NCI-H748 treated with DMSO at 0.1 percent for 48 hours (cell line): ENCODE measurements around the gene SNX15.
"Not testable (repeated sequence)": the region's sequence is repeated elsewhere in the genome, so short reads cannot be mapped to it uniquely, and the experiment has no call there.

ENCODE experiments used
- DNase-seq: peaks from one replicate; lab custom pipeline; 2025; lab: John Stamatoyannopoulos, UW

SNX15 gene, protein sequence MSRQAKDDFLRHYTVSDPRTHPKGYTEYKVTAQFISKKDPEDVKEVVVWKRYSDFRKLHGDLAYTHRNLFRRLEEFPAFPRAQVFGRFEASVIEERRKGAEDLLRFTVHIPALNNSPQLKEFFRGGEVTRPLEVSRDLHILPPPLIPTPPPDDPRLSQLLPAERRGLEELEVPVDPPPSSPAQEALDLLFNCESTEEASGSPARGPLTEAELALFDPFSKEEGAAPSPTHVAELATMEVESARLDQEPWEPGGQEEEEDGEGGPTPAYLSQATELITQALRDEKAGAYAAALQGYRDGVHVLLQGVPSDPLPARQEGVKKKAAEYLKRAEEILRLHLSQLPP

DNA sequence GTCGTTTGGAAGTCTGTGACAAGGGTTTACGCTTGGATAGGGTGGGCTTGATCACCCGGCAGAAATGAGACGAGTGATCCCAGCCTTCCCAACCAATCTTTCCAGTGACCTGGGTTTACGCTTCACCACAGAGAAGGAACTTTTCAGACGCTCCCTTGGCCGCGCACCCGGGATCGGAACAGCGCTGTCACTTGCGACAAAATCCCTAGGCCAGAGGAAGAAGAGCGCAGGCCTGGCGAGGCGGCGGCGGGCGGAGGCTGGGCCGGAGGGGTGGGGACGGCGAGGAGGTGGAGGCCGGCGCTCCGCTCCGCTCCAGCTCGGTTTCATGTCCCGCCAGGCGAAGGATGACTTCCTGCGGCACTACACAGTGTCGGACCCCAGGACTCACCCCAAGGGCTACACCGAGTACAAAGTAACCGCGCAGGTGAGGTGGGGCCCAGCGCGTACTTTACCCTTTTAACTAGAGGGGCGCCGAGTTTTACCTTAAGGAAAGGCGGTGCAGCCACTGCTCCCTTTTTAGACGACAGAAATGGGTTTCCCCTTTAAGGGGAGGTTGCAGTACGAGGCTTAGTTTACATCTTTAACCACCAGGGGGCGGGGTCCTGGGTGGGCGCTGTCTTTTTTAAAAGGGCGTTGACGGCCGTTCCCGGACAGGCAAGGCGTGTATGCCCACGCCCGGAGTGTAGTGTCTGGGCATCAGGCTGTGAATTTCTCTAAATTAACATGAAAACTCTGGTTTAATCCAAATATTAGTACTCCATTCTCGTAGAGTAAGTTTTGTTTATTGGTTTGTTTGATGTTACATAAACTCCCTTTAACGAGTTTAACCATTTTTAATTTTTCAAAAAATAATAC lies at the start of gene SNX15:
TSS of gene SNX15 (plus strand) at position 227 of the 855 bp plus-strand sequence. CDS start at position 326, 99 bp downstream.
- peak; percentile 94 for DNase-seq

DNA sequence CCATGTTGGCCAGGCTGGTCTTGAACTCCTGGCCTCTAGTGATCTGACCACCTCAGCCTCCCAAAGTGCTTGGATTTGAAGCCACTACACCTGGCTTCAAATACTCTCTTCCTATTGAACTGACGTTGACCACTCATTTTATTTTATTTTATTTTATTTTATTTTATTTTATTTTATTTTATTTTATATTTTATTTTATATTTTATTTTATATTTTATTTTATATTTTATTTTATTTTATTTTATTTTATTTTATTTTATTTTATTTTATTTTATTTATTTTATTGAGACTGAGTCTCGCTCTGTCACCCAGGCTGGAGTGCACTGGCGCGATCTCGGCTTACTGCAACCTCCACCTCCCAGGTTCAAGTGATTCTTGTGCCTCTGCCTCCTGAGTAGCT lies 43.9 kb upstream of the SNX15 start:
- not testable (repeated sequence) for DNase-seq

DNA sequence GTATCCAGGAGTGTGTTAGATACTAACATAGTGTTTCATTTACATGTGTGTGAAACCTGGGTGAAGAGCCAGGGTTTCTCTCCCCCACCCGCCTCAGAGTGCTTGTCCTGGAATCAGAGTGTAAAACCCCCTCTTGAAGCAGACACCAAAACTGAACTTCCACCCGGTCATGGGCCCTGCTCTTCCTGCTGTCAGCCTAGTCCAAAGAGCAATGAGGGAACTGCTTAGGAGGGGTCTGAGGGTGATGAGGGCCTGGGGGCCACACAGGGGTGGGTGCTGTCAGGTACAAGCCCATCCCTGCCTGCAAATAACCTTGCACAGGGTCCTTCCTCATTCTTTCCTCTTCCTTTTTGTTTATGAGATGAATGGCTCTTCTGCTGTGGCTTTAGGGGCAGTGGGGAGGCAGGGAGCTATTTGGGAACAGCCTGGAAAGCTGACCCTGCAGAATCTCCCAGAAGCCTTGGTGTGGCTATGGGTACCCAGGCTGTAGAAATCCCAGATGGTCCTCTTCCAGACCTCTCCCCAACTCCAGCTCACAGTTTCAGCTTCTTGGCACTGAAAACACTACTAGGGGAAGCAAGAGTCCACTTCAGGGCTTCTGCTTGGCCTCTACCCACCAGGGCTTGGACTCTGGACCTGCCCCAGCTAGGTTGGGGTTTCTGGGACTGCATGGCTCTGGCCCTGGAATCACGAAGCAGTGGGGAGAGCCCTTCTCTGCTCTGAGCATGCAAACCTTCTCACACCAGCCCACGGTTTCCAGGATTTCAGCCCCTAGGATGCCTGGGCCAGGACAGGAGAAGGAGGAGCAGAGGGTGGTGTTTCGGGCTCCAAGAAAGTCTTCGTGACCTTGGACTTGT lies 39.0 kb upstream of the SNX15 start:
- no peak for DNase-seq

DNA sequence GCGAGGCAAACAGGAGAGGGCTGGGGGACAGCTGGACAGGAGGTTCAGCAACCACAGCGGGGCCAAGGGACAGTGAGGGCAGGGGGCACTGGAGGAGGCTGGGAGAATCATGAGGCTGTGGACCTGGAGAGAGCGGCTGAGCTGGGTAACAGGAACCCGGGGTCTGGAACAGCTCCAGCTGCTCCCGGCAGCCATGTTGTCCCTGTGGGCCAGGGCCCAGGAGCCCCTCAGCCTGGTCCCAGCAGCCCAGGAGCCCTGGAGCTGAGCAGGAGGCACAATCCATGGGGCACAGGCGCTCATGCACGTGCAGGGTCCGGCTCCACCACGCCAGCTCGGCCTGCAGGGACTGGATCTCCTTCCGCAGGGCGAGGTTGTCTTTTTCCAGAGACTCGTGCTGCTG lies 37.8 kb upstream of the SNX15 start:
- DNase-seq, result no peak

DNA sequence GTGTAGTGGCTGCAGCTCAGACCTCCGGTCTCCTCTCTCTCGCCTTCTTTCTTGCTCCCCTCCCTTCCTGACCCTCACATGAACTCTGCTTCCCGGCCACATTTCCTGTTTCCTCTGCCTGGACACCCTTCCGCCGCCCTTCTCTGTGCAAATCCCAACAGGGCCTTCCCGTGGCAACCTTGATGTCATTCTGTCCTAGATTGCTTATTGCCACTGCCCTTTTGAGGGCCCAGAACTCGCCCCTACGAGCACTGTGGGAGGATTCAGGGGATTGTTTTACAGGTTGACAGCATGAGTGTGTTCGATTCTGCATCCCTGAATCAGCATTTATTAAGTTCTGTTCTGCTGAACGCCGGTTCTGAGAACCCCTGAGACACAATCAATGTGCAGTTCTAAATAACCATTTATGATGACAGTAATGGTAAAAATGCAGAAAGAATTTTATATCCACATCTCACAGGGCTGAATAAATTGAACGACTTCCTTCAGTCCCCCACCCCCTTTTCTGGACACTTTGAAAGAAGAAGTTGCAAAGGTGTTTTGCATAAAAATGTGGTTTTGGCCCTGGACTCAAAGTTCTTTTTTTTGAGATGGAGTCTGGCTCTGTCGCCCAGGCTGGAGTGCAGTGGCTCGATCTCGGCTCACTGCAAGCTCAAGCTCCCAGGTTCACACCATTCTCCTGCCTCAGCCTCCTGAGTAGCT lies 36.9 kb upstream of the SNX15 start:
- DNase-seq, result no peak

DNA sequence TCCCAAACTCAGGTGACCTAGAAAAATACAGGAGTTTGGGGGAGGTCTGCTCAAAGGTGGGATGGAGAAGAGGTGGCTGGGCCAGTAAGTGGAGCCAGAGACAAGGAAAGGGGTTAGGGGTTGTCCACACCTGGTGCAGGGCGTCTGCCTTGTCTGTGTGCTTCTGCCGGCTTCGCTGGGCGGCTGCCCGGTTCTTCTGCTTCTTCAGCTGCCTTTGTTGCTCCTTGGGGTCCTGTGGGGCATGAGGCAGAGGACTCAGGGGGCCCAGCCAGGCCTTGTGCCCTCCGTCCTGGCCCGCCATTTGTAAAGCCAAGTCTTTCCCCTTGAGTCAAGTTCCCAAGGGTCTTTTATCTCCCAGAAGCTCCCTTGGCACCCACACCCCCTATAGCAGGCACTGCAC lies 32.9 kb upstream of the SNX15 start:
- DNase-seq, result no peak

DNA sequence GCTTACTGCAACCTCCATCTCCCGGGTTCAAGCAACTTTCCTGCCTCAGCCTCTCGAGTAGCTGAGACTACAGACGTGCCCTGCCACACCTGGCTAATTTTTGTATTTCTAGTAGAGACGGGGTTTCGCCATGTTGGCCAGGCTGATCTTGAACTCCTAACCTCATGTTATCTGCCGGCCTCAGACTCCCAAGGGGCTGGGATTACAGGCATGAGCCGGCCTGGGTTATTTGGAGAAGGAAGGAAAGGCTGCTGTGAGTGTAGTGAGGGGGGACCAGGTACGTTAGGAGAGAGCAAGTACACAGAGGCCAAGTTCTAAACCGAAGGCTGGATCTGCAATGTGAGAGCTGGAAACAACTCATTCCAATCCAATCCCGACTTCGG lies 30.9 kb upstream of the SNX15 start:
- no peak for DNase-seq

DNA sequence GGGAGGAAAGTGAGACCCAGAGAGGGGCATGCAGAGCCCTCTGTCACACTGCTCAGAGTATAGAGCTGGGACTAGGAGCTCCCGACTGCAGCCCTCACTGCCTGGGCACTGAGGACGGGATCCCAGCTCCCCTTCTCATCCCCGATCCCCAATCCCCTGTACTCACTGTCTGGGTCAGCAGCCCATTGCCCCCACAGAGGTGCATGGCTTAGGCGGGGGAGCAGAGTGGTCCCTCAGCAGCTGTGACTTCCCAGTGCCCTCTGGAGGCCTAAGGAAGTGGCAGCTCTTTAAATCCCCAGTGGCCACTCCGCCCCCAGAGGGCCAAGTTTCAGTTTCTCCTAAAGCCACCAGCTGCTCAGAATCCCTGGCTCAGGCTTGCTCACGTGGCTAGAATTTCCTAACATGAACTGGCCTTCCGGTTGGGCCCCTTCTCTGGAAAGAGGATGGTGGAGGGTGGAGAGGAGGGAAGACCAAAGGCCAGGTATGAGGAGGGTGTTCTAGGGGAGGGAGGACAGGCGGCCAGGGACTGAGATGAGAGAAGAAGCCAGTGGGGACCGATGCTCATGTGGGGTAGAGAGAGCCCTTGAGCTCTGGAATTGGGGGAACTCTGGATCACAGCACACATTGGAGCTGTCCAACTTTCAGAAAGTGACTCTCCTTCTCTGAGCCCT lies 30.4 kb upstream of the SNX15 start, which contains the start of gene BATF2:
TSS of gene BATF2 (minus strand) at position 262 of the 671 bp plus-strand sequence. CDS start at position 205, 57 bp downstream.
- DNase-seq, result no peak

DNA sequence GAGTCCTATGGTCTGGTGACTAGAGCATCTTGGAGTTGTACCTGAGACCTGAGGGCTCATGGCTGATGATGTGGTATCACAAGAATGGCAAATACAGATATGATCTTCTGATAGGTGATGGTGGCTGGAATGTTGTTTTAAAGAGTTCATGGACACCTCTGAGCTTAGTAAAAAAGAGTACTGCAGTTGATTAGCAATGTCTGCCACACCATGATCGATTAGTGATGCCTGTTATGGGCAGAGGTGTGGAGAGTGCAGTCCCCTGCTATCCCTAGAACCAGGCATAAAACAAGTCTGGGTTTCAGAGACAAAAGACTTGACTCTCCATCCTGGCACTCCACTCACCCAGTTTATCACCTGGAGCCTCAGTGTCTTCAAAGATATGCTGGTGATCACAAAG lies 29.1 kb upstream of the SNX15 start:
- no peak for DNase-seq

DNA sequence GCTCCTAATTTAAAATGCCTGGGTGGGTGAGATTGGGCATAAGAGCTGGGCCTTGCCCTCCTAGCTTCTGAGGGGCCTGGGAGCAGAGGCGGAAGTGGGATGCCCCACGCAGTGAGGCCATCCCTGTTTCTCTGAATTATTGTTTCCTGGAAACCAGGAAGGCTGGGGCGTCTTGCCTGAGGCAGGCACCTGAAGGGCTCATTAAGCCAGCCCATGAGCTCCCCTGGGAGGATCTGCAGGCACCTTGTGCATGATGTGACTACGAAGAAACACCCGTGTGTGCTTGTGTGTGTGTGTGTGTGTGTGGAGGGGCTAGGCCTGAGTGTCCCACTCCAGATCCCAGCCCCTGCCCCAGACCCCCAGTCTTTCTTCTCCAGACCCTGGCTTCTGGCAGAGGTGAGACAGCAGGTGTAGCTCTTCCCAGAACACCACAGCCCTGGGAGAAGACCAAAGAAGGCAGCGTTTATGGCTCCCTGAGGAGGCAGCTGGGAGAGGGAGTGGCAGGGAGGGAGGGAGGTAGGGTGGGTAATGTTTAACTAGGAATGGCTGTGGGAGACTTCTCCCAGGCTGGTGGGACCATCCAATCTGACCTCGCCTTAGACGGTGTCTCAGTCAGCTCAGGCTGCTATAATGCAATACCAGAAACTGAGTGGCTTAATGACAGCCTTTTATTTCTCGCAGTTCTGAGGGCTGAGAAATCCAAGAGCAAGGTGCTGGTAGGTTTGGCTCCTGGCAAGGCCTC lies 28.4 kb upstream of the SNX15 start:
- no peak for DNase-seq

DNA sequence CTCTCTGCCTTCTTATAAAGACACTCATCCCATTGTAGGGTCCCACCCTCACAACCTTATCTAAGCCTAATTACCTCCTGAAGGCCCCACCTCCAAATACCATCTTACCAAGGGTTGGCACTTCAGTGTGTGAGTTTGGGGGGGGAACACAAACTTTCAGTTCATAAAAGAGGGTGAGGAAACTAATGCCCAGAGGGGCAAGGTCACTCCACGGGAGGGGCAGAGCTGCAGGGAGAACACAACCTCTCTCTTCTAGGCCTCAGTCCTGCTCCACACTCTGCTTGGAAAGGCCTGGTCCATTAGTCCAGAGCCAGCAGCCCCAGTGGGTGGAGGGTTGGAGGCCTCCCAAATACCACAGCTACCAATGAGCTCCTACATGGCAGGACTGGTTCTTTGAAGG lies 27.8 kb upstream of the SNX15 start:
- no peak for DNase-seq

DNA sequence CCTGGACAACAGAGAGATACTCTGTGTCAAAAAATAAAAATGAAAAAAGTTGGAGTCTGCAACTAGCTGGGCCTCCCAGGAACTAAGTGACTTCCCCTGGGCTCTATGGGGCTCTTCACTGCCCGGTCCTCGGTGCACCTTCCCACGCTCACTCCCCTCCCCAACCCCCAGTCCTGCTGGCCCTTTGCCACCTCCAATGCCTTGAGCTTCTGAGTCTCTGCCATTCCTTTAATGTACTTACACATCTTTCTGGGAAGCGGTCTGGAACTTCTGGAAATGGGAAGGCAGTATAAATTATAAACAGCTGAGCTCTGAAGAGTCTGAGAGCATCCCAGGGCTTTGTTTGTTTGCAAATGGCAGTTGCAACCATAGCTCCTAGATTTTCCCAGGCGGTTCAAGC lies 24.5 kb upstream of the SNX15 start:
- DNase-seq, result no peak

DNA sequence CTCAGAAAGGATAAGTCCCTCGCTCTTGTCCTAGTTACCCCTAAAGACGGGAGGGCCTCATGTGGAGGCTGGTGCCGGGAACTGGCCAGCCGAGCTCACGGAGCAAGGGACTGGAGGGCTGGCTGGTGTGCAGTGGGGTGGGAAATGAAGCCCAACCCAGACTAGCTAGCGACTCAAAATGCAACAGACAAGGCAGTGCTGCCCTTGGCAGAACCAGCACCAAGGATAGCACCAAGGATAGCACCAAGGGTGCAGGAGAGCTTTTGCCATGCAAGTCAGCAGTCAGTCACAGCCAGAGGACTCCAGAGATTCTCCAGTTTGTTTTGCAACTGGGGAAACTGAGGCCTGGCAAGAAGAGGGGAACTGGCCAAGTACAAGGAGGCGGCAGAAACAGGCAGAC lies 24.0 kb upstream of the SNX15 start:
- DNase-seq, result no peak

DNA sequence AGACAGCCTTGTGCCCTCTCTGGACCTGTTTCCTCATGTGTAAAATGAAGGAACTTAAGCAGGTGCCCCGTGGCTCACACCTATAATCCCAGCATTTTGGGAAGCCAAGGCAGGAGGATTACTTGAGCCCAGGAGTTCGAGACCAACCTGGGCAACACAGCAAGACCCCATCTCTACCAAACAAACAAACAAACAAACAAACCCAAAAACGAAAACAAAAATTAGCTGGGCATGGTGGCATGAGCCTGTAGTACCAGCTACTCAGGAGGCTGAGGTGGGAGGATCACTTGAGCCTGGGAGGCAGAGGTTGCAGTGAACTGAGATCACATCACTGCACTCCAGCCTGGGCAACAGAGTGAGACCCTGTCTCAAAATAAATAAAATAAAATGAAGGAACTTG lies 23.3 kb upstream of the SNX15 start:
- not testable (repeated sequence) for DNase-seq

DNA sequence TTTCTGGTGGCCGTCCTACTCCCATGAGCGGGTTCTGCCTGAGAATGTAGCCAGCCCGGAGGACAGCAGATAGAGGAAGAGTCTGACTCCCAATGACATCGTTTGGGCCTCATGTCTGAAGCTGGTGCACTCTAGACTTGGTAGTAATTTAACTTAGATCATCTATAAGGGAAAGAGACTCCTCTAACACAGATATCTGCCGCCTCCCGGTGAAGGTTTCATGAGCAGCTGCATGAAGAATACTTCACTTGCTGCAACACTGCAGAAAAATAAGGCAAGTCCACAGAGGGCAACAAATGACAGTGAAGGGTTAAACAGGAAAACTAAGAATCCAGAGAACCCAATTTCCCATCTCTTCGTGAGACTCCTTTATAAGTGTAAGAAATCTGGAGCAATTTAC lies 19.2 kb upstream of the SNX15 start:
- no peak for DNase-seq

DNA sequence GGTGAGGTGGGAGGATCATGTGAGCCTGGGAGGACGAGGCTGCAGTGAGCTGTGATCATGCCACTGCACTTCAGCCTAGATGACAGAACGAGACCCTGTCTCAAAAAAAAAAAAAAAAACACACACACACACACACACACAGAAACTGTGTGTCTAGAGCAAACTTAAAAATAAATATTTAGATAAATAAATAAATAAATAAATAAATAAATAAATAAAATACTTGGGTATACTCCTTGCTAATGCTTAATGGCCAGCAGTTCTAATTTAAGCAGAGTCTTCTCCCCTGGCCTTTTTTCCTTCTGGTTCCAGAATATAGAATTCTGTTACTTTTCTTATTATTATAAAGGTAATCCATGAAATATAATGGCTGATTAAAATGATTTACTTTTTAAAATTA lies 18.4 kb upstream of the SNX15 start:
- DNase-seq, result no peak

DNA sequence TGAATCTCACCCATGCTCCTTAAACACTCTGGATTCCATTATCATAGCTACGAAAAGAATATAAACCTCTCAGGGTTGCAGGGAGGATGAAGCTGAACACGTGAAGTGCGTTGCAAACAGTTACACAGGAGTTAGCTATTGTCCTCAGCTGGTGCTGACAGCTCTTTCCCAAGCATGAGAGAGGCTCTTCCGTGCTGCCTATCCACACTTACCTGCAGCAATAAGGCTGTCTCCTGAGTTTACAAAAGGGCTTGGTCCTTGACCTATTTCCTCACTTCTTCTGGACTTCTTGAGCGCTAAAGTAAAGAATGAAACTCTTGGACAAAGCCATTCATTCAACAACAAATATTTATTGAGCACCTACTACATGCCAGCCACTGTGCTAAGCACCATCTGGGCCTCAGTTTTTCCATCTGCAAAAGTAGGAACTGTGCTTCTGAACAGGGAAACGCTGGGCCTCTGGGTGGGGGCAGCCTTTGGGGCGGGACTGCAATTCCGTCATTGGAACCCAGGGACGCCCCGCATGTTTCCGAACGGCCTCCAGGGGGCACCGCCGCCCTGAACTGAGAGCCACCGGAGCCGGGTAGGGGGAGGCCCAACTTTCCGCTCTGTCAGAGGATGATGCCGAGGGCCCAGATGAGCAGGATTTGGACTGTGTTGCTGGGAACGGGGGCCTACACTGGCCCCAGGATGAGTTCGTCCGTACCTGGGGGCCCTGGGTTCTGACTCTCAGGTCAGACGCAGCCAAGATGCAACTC lies 13.9 kb upstream of the SNX15 start:
- peak; percentile 64 for DNase-seq

DNA sequence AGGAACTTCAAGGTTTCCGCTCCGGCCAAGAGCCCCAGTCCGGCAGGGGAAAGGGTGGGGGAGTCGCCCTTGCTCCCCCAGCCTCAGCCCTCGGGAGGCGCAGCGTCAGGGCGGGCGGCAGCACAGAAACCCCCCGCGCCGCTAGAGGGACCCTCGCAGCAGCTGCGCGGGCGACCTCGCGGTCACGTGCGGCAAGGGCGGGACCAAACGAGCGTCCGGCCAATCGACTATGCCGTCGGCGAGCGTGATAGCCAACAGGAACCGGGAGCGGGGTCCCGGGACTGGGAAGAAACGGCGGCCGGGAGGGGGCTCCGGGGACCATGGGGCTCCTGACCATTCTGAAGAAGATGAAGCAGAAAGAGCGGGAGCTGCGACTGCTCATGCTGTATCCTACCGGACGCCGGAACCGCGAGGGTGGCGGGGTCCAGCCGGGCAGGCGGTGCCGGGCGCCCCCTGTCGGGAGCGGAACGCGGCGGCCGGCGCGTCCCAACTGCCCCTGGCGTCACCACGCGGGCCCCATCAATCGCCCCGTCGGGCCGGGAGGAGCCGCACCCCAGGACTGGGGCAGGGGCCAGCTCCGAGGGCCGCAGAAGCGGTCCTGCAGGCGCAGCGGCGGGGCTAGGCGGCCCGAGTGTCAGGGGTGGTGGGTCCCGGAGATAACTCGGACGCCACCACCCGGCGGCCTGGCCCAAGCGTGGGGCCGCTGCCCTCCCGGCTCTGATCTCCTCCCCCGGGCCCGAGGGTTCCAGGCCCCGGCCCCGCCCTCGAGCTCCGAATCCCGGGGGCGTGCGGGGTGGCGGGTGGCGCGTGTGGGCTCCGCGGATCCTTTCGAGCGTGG lies 13.1 kb upstream of the SNX15 start, which contains the start of gene ARL2:
TSS of gene ARL2 (plus strand) at position 273 of the 838 bp plus-strand sequence. CDS start at position 321, 48 bp downstream.
- DNase-seq, result peak; percentile 66
